H9 (cell line): ENCODE measurements around the gene IFT122. TPM values are rescaled to one million over a fixed set of nuclear protein-coding genes. Genes with fewer than 3 reads are reported as not detected.

Experiments used
- DNase-seq: peaks from one replicate; pipeline ENCODE4 v3.0.0-alpha.2; 2017
- H2AFZ ChIP-seq: one replicate; pipeline ENCODE4 v1.6.1; 2013; ENCODE audit warnings: mild to moderate bottlenecking, low read length, control low read depth, moderate library complexity
- H2AK5ac ChIP-seq: 2 replicates; pipeline ENCODE4 v1.6.1; 2013; ENCODE audit warnings: low read length, control low read depth, mixed read lengths; ENCODE audit not compliant: insufficient read length
- H2BK120ac ChIP-seq: one replicate; pipeline ENCODE4 v1.6.1; 2013; ENCODE audit warnings: low read depth, mild to moderate bottlenecking, low read length, control low read depth, inconsistent platforms; ENCODE audit not compliant: poor library complexity, severe bottlenecking
- H2BK12ac ChIP-seq: 2 replicates; pipeline ENCODE4 v1.6.1; 2013; ENCODE audit warnings: low read length, control low read depth, mixed read lengths, low read depth; ENCODE audit not compliant: insufficient read length
- H2BK15ac ChIP-seq: 2 replicates; pipeline ENCODE4 v1.6.1; 2013; ENCODE audit warnings: low read depth, low read length, control low read depth
- H2BK20ac ChIP-seq: one replicate; pipeline ENCODE4 v1.6.1; 2013; ENCODE audit warnings: low read depth, mild to moderate bottlenecking, low read length, control low read depth, inconsistent platforms; ENCODE audit not compliant: poor library complexity, severe bottlenecking
- H2BK5ac ChIP-seq: 2 replicates; pipeline ENCODE4 v1.6.1; 2013; ENCODE audit warnings: low read length, control low read depth, mixed read lengths; ENCODE audit not compliant: insufficient read length
- H3K14ac ChIP-seq: 2 replicates; pipeline ENCODE4 v1.6.1; 2013; ENCODE audit warnings: low read length, control low read depth; ENCODE audit not compliant: insufficient read depth
- H3K18ac ChIP-seq: 2 replicates; pipeline ENCODE4 v1.6.1; 2013; ENCODE audit warnings: low read depth, mild to moderate bottlenecking, mixed read lengths, low read length, control low read depth; ENCODE audit not compliant: insufficient read length
- H3K23ac ChIP-seq: 2 replicates; pipeline ENCODE4 v1.6.1; 2013; ENCODE audit warnings: low read length, control low read depth, mixed read lengths, low read depth; ENCODE audit not compliant: insufficient read length
- H3K23me2 ChIP-seq: 2 replicates; pipeline ENCODE4 v1.6.1; 2013; ENCODE audit warnings: low read depth, mild to moderate bottlenecking, mixed read lengths, low read length, control low read depth; ENCODE audit not compliant: insufficient read length, poor library complexity, severe bottlenecking
- H3K27ac ChIP-seq: 2 replicates; pipeline ENCODE4 v1.5.1; 2013; ENCODE audit warnings: low read length, control low read depth, mixed read lengths, low read depth; ENCODE audit not compliant: insufficient read length
- H3K27me3 ChIP-seq: 2 replicates; pipeline ENCODE4 v1.6.1; 2013; ENCODE audit warnings: low read length, control low read depth, inconsistent platforms; ENCODE audit not compliant: insufficient read depth
- H3K4ac ChIP-seq: 2 replicates; pipeline ENCODE4 v1.6.1; 2013; ENCODE audit warnings: low read depth, mild to moderate bottlenecking, control low read depth, inconsistent platforms, low read length, moderate library complexity
- H3K4me1 ChIP-seq: 2 replicates; pipeline ENCODE4 v1.6.1; 2013; ENCODE audit warnings: low read length, control low read depth, inconsistent platforms; ENCODE audit not compliant: insufficient read depth
- H3K4me2 ChIP-seq: 2 replicates; pipeline ENCODE4 v1.6.1; 2013; ENCODE audit warnings: low read length, control low read depth, mixed read lengths; ENCODE audit not compliant: insufficient read length, insufficient read depth
- H3K56ac ChIP-seq: 2 replicates; pipeline ENCODE4 v1.6.1; 2013; ENCODE audit warnings: low read depth, mild to moderate bottlenecking, mixed read lengths, low read length, control low read depth; ENCODE audit not compliant: insufficient read length
- H3K79me1 ChIP-seq: 2 replicates; pipeline ENCODE4 v1.6.1; 2013; ENCODE audit warnings: low read depth, mild to moderate bottlenecking, moderate library complexity, low read length, control low read depth, inconsistent platforms; ENCODE audit not compliant: insufficient read depth, poor library complexity, severe bottlenecking
- H3K79me2 ChIP-seq: 2 replicates; pipeline ENCODE4 v1.6.1; 2013; ENCODE audit warnings: low read length, control low read depth, inconsistent platforms; ENCODE audit not compliant: insufficient read depth
- H3K9ac ChIP-seq: 2 replicates; pipeline ENCODE4 v1.6.1; 2013; ENCODE audit warnings: low read length, control low read depth, mixed read lengths; ENCODE audit not compliant: insufficient read length; ENCODE audit errors: extremely low read depth
- H3K9me3 ChIP-seq: one replicate; pipeline ENCODE4 v1.6.1; 2013; ENCODE audit warnings: low read depth, low read length, inconsistent platforms; ENCODE audit not compliant: control insufficient read depth
- H3T11ph ChIP-seq: one replicate; pipeline ENCODE4 v1.6.1; 2013; ENCODE audit warnings: mild to moderate bottlenecking, low read length, control low read depth, inconsistent platforms
- H4K20me1 ChIP-seq: one replicate; pipeline ENCODE4 v1.6.1; 2013; ENCODE audit not compliant: control insufficient read depth, insufficient read length, insufficient read depth
- H4K5ac ChIP-seq: 2 replicates; pipeline ENCODE4 v1.6.1; 2013; ENCODE audit warnings: low read depth, mild to moderate bottlenecking, mixed read lengths, low read length, control low read depth; ENCODE audit not compliant: insufficient read length
- H4K8ac ChIP-seq: replicated peaks from 2 replicates; pipeline ENCODE4 v1.6.1; 2013; ENCODE audit warnings: low read length, control low read depth, mixed read lengths, low read depth; ENCODE audit not compliant: insufficient read length
- H4K91ac ChIP-seq: 2 replicates; pipeline ENCODE4 v1.6.1; 2013; ENCODE audit warnings: low read depth, mild to moderate bottlenecking, moderate library complexity, mixed read lengths, low read length, control low read depth; ENCODE audit not compliant: insufficient read length
- H3K27ac Mint-ChIP-seq, 3 experiments: 2 replicates in 2 of 3; 3 replicates in 1 of 3; pipeline ENCODE4 v1.8.0; 2020 to 2021; ENCODE audit warnings: mixed read lengths in 3 of 3, mild to moderate bottlenecking in 1 of 3, moderate library complexity in 1 of 3
- H3K27me3 Mint-ChIP-seq: 2 replicates; pipeline ENCODE4 v1.8.0; 2021; ENCODE audit warnings: low read depth, mild to moderate bottlenecking, moderate library complexity, mixed read lengths
- H3K36me3 Mint-ChIP-seq, 3 experiments: 2 replicates in 2 of 3; 3 replicates in 1 of 3; pipeline ENCODE4 v1.8.0; 2020 to 2021; ENCODE audit warnings: low read depth in 3 of 3, mixed read lengths in 3 of 3; ENCODE audit not compliant: insufficient read depth in 1 of 3
- H3K4me1 Mint-ChIP-seq, 2 experiments: 2 replicates each; pipeline ENCODE4 v1.8.0; 2020; ENCODE audit warnings: mixed read lengths in 2 of 2
- H3K4me3 Mint-ChIP-seq, 2 experiments: 2 replicates in 1 of 2; 3 replicates in 1 of 2; pipeline ENCODE4 v1.8.0; 2020 to 2021; ENCODE audit warnings: mild to moderate bottlenecking in 2 of 2, mixed read lengths in 2 of 2, moderate library complexity in 1 of 2
- H3K9me3 Mint-ChIP-seq, 2 experiments: 2 replicates in 1 of 2; 3 replicates in 1 of 2; pipeline ENCODE4 v1.8.0; 2020; ENCODE audit warnings: mild to moderate bottlenecking in 2 of 2, mixed read lengths in 2 of 2, moderate library complexity in 1 of 2
- CTCF ChIP-seq: fragments of 200-600 bp; sonication (generic); conservative IDR thresholded peaks from 3 replicates; pipeline ENCODE4 v1.8.0; 2021; ENCODE audit warnings: antibody characterized with exemption, mild to moderate bottlenecking
- WGBS: extraction: QIAGEN DNeasy Blood & Tissue Kit; methylation state at CpG from one replicate; pipeline ENCODE4 v1.1.7; 2013; ENCODE audit warnings: missing lambda C conversion rate, low lambda C conversion rate, mixed read lengths; ENCODE audit not compliant: insufficient read length; ENCODE audit errors: extremely low coverage; 5-methylcytosine and 5-hydroxymethylcytosine counted together
- total RNA-seq: library from RNA; stranded (reverse); gene quantifications from 2 replicates; pipeline ENCODE4 v1.2.1, GENCODE V29; 2021

IFT122 gene
- total RNA-seq, 1 experiment from 2014 or later: 19.3 TPM

- Histone ChIP-seq H2AK5ac (no peak overlapping the region), H3K56ac (no peak overlapping the region), H4K8ac (no peak overlapping the region), H2BK12ac (no peak overlapping the region), H3K4me1 (peaks cover 7% of the 10 kb centered on the region; the same call in 1 of the 2 replicates), H2BK120ac (no peak overlapping the region), H4K20me1 (no peaks in the 10 kb centered on the region), H3K79me1 (no peaks in the 10 kb centered on the region), H3K23ac (no peak overlapping the region), H4K5ac (no peak overlapping the region), H3K27ac (no peak overlapping the region), H3K9me3 (no peaks in the 10 kb centered on the region), H2AFZ (no peak overlapping the region), H3K4ac (no peak overlapping the region), H3K79me2 (no peaks in the 10 kb centered on the region), H2BK20ac (no peak overlapping the region), H3K27me3 (no peaks in the 10 kb centered on the region; the same call in 1 of the 2 replicates), H3K4me2 (peak overlapping the region; percentile 76), H3T11ph (no peak overlapping the region), H3K9ac (no peak overlapping the region), H3K23me2 (peaks cover 3% of the 10 kb centered on the region), H2BK15ac (no peak overlapping the region), H2BK5ac (no peak overlapping the region), H3K14ac (no peak overlapping the region), H4K91ac (no peak overlapping the region), H3K18ac (no peak overlapping the region)
- Mint-ChIP-seq H3K9me3 (no peaks in the 10 kb centered on the region), H3K27ac (no peak overlapping the region; a peak in 1 of 7 replicates), H3K36me3 (peaks cover 11 to 26% (median 24%) of the 10 kb centered on the region in 3 experiments; a peak in 6 of 7 replicates), H3K4me1 (peaks cover 44 to 47% of the 10 kb centered on the region in 2 experiments), H3K27me3 (peaks cover 20% of the 10 kb centered on the region), H3K4me3 (peak overlapping the region; percentile 72 to 82)
- DNase-seq: no peak
- no peak for TF ChIP-seq CTCF
- no CpG with 5 or more reads among the region's 8 CpGs for WGBS
Measured at GRCh38 chr3:129428007-129428375, 12.0 kb upstream of the IFT122 start.
